Upper lobe of left lung (tissue), 4 donors: Measurements from ENCODE around the gene ARAP1.

Experiments
- CTCF ChIP-seq, 6 experiments: fragments of 450-650 bp in 4 of 6; fragments of 200-600 bp in 2 of 6; sonication (generic) in 2 of 6; IDR thresholded peaks; one replicate each; pipeline ENCODE4 v1.5.1; 2016 to 2019; ENCODE audit warnings: antibody characterized with exemption in 6 of 6
- EP300 ChIP-seq, 4 donors: sonication (generic); formaldehyde crosslinking; IDR thresholded peaks; one replicate each; pipeline ENCODE4 v1.5.1; 2017; ENCODE audit warnings: antibody characterized with exemption in 4 of 4, control low read depth in 2 of 4
- POLR2A ChIP-seq, 4 donors: fragments of 450-650 bp; IDR thresholded peaks; one replicate each; pipeline ENCODE4 v1.5.1; 2016 to 2017; ENCODE audit warnings: antibody characterized with exemption in 4 of 4, mild to moderate bottlenecking in 2 of 4

- no peak for TF ChIP-seq EP300 (IDR thresholded peaks at IDR 0.05)
- no peak for TF ChIP-seq POLR2A (IDR thresholded peaks at IDR 0.05)
- TF ChIP-seq CTCF (IDR thresholded peaks at IDR 0.05) = no peak
Measured at GRCh38 chr11:72696866-72697700, 55.1 kb downstream of the ARAP1 start.
